GM18498 (cell line): ENCODE data around the gene KCNQ2.

Experiments
- ATAC-seq: cut with Tn5 transposase; IDR thresholded peaks from one replicate; pipeline ENCODE4 v1.9.1; 2021; ENCODE audit warnings: mild to moderate bottlenecking, moderate library complexity; ENCODE audit not compliant: unreplicated experiment

KCNQ2 gene

DNA sequence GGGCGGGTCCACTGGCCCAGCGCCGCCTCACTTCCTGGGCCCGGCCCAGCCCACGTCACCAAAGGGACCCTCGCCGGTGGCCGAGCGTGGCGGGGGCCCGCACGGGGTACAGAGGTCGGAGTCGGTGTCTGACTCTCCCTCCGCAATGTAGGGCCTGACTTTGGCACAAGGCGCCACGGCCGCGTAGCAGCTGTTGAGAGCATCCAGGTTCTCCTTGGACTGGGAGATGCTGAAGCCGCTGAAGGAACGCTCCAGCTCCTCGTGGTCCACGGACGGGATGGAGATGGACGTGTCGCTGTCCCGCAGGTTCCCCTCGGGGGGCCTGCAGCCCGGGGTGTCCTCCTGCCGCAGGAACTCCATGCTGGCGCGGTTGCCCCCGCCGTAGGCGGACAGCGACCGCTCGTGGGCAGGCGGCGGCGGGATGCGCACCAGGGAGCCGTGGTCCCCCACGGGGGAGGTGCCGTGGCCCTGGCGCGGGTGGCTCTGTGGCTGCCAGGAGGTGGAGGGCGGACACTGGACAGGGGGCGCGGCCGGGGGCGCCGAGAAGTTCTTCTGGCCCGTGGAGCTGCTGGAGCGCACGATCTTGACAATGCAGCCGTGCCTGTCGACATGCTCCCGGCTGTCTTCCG is 65.7 kb downstream of the KCNQ2 start:
- no peak for ATAC-seq

DNA sequence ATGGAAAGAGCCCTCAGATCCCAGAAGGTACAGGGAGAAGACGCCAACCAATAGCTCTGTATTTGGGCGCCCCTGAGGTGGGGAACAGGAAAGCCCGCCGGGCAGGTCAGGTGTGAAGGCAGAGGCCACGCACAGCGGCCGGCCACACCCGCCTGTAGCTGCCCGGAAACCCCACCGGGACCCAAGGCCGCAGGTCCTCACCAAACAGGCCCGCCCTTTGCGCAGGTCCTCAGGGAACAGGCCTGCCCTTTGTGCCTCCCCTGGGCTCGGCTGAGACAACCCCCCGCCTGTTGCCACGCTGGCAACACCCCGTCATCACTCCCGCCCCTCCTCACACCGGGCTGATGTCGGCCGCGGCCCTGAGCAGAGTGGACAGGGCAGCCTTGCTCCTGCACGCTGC is 66.4 kb downstream of the KCNQ2 start:
- ATAC-seq, result no peak

DNA sequence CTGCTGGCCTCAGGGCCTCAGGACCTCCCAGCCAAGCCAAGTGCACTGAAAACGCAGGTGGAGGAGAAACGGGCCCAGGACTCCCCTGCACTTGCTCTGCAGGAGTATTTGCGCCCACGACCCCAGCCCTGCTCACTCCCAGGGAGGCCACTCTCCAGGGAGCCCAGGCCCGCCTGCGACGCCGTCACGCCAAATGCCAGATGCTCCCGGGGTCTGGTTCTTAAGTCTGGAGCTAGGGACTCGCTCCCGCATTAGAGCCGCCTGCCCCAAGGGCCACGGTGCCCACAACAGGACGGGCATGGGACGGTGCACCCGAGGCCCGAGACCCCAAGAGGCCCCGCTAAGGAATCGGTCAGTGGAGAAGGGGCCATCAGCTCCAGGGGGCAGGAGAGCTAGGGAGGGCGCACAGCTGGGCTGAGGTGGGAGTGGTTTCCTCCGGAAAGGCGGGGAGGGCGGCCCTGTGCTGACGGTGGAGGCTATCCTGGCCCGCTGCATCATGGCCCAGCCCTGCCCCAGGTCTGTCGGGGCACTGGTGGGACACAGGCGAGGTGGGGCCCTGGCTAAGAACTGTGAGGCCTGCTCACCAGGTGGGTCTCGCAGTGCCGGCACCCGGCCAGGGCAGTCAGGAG is 67.2 kb downstream of the KCNQ2 start:
- ATAC-seq, result no peak

DNA sequence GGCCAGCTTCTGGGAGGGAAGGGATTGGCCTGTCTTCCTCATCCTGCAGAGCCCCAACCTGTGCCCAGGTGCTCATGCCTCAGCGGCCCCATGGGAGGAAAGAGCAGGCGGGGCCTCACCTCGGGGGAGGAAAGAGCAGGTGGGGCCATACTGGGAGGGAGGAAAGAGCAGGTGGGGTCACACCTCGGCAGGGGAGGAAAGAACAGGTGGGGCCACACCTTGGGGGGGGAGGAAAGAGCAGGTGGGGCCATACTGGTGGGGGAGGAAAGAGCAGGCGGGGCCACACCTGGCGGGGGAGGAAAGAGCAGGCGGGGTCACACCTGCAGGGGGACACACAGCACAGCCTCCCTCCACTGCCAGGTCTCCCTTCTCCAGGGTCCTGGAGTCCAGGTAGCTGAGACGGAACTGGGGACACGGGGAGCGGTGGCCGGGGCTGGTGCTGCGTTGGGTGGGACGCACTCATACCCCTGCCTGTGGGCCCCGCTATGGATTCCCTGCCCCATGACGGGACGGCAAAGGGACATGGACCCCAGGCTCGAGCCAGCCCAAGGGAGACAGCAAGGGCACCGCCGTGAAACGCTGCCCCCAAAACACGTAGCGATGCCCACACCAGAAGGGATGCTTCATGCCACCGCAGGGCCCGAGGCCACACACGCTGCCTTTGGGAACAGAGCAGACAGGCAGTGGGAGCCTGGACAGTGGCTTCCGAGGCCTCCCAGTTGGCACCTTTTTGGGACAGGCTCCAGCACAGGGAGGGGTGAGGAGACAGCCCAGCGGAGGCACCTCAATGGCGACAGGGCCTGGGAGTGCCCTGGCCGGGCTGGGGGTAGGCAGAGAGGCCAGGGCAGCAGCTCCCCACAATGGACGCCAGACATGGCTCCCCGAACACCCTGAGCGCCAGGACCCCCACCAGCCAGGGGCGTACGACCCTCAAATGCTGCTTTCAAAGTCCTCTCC is 68.0 kb downstream of the KCNQ2 start:
- no peak for ATAC-seq

DNA sequence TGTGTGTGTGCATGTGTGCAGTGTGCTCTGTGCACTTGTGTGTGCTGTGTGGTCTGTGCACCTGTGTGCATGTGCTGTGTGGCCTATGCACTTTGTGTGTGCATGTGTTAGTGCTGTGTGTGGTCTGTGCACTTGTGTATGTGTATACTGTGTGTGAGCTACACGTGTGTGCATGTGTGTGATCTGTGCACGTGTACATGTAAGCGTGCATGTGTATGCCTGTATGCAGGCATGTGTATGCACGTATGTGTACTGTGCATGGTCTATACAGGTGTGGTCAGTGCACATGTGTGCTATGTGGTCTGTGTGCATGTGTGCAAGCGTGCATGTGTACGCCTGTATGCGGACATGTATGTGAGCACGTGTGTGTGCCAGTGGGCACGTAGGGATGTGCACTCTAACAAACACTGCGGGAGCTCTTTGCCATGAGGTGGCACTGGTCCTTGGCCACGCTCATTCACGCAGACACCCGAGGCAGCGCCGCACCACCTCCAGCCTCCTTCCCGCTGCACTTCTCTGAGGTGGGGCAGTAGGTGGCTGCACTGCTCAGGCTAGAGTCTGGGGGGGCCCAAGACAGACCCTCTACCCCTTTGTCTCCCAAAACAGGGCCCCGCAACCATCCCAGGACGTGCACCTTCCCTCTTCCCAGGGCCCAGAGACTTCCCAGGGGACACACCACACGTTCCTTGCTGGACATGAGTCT is 68.9 kb downstream of the KCNQ2 start:
- ATAC-seq, result no peak

DNA sequence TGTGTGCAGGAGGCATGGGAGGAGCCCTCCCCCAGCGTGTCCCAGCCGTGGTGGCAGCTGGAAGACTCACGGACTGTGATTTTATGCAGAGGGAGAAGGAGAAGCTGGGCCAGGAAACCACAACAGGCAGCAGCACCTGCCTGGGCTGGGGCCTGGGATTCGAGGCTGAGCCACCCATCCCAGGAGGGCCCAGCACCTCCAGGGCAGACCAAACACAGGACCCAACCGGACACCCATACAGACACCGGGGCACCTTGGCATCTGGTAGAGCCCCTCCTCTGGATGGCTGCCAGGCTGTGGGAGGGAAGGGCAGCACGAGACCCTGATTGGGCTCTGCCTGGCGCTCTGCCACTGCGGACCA is 69.6 kb downstream of the KCNQ2 start:
- no peak for ATAC-seq

DNA sequence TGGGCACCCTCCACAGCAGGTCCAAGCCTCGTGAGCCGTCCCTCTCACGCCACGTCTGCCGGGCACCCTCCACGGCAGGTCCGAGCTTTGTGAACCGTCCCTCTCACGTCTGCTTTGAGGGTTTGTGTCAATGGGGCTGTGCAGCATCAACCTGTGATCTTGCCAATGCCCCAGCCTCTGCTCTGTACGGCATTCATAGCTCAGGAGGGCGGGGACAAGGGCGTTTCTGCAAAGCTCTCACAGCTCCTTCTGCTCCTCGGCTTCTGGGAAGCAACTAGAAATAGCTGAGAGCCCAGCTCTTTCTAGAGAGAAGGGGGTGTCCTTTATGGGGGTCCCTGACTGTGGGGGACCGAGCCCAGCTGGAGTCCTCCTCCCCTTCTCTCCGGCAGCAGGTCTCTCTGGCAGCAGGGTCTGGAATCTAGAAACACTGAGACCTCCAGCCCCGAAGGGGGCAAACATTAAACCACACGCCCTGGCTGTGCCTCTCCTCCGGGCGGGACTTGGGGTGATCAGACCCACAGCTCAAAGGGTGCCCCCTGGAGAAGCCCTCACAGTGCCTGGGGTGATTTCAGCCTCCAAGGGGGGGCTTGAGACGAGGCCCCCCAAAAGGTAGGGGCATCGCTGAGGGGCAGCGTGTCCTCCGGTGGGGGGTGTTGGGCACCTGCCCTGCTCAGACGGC is 70.1 kb downstream of the KCNQ2 start:
- ATAC-seq, result no peak

DNA sequence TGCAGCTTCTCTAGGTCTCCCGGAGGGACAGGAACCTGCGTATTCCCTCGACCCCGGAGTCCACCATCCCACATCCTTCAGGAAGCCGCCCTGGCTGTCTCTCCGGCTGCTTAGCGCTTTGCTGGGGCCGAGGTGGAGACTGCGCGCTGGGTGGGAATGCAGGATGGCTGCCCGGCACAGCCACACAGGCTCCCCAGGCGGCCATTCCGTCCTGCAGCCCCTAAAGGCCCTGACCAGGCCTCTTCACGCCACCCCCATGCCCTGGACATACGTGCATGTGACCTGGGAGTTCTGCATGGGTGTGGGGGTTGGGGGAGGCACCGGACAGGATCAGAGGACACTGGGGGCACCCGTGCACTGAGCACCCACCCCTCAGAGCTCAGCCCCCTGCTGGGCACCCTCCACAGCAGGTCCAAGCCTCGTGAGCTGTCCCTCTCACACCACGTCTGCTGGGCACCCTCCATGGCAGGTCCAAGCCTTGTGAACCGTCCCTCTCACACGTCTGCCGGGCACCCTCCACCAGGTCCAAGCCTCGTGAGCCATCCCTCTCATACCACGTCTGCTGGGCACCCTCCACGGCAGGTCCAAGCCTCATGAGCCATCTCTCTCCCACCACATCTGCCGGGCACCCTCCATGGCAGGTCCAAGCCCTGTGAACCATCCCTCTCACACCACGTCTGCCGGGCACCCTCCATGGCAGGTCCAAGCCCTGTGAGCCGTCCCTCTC is 70.9 kb downstream of the KCNQ2 start:
- no peak for ATAC-seq

DNA sequence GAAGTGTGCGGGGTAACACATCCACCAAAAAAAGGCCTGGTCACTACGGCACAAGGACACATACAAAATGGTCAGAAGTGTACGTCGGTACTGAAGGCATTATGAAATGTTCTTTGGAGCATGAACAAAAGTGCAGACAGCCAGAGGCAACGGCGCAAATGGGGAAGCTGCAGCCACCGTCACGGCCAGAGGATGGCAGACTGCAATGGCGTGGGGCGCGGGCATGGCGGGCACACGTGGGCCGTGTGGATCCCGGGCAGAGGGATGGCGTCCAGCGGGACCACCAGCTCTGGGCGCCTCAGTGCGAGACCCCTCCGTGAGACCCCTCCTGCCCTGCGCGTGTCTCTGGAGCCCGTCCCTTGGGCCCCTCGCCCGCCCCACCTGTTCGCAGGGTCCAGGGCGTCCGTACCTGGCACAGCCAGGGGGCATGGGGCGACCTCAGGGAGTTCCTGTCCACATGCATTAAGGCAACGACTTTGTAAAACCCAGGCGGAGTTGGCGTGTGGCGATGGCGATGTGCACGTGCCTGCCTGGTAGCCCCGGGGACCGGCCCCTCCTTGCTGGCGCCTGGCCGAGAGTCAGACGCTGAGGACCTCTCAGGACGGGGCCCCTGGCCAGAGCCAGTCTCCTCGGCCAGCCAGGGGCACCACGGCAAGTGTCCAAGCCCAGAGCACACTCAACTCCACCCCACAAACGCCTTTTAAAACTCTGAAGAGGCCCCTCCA is 71.8 kb downstream of the KCNQ2 start:
- no peak for ATAC-seq

DNA sequence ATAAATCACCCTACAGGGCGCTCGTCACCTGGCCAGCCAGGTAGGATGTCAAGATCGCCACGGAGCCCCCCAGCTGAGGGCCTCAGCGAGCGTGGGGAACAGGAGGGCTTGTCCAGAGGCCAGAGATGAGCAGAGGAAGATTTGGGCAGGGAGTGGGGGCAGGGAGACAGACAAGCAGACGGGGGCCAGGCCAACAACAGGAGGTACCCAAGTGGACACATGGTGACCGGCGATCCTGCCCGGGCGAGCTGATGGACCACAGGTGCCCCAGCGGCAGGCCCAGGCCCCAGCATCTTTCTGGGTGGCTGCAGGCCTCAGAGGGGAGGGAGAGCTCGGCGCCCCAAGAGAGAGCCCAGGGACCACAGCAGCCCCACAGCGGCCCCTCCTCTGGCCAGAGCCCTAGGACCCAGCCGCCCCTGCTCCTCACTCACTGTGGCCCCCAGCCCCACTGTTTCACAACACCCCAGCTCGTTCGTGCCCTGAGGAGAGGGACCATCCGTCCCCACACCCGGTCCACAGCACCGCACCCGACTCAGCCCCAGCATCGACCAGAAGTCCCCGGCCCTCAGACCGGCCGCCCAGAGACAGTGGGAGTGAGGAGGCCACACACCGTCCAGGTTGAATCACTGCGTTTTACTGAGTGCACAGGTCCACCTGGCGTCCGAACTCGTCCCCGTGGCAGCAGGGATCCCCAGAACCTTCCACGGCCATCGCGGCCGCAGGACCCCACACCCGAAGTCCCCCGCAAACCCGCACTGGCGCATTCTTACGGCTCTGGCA is 72.7 kb downstream of the KCNQ2 start:
- no peak for ATAC-seq

DNA sequence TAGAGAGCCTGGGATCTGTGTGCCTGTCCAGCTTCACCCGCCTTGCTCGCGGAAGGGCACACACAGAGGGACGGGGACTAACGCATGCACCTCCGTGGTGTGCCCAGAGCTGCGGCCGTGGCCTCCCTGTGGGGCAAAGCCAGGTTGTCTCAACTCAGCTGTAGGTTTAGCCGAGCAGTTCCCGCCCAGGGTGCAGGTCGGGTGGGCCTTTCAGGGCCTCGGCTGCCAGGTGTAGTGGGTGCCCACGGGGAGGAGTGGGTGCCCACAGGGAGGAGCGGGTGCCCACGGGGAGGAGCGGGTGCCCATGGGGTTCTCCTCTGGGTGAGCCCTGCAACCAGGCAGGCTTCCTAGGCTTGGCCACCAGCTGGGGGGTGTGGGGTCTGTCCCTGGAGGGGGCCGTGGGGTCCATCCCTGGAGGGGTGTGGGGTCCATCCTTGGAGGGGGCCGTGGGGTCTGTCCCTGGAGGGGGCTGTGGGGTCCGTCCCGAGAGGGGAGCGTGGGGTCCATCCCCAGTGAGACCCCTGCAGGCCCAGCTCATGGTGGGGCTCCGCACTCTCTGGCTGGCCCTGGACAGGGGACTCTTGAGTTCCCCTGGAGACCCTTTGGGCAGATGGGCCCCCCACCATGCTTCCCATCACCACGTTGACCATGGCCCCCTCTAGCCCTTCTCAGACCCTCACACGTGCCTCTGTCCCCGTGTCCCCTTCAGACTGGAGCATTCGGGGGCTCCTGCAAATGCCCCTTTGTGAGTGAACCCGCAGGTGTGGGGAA is 73.5 kb downstream of the KCNQ2 start:
- no peak for ATAC-seq

DNA sequence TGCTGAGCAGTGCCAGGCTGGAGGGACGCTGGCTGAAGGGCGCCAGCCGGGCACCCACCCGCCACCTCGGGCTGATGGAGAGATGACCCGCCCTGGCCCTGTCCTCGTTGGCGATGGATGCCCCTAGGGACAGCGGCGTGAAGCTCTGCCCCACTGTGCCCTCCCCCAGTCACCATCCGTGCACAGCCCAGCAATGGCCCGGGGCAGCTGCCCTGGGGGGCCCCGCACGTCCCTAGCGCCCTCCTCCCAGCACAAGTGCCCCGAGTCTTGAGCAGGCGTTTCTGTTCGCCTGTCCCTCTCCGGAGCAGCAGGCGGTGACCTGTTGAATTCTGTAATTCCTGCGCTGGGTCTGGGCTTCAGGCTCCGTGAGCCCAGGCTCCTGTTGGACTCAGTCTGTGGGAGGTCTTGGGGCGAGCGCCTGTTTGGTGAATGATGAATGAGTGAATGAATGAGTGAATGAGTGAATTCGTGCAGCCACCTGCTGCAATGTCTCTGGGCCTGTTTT is 74.5 kb downstream of the KCNQ2 start:
- no peak for ATAC-seq

DNA sequence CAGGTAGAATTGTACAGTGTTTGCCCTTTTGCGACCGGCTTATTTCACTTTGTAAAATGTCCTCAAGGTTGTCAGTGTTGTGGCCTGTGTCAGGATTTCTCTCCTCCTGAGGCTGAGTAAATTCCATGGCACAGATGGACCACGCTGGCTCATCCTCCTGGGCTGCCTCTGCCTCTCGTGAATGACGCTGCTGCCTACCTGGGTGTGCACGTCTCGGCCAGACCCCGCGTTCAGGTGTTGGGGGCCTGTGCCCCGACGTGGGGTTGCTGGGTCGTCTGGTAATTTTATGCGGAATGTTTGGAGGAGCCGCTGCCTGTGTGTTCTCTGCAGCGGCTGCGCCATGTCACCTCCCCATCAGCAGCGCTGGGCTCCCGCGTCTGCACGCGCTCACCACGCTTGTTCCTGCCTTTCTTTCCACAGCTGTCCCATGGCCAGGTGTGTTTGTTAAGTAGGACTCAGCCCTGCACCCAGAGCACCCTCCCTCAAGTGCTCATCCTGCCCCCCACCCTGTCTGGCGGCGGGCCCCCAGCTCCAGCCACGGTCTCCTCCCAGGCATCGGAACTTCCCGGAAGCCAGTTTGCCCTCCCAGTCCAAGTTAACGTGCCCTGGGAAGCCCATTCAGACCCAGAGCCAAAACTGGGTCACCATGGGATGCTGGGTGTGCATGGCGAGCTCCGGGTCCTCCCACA is 75.2 kb downstream of the KCNQ2 start:
- no peak for ATAC-seq

DNA sequence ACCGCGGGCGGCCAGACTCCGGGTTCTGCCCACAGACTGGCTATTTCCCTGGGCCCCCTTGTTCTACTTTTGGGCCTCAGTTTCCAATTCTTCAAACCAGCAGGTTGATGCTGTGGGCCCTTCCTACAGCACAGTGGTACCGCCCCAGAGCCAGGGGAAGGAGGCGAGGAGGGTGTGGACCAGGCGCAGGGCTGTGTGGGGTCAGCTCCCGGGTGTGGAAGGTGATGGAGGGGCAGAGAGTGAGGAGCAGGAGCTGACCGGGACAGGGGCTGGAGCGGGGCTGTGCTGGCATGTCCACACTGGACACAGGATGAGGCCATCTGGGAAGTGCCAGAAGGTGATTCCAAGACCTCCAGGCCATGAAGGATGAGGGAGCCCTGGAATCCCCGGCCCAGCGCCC is 76.2 kb downstream of the KCNQ2 start:
- no peak for ATAC-seq

DNA sequence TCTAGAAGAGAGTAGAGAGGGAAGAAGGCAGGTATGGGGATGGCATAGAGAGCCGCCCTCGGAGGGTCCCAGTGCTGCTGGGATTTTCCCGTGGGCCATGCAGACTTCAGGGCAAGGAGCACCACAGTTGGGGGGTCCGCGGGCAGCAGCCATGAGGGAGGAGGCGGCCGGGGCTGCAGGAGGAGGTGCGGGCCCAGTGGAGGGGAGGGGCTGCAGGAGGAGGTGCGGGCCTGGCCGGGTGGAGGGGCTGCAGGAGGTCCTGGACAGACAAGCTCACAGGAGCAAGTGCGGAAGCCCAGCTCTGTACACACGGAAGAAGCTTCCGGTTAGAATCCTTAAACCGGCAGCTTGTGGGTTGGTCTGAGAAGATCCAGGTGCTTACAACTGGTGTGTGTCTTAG is 76.7 kb downstream of the KCNQ2 start:
- no peak for ATAC-seq

DNA sequence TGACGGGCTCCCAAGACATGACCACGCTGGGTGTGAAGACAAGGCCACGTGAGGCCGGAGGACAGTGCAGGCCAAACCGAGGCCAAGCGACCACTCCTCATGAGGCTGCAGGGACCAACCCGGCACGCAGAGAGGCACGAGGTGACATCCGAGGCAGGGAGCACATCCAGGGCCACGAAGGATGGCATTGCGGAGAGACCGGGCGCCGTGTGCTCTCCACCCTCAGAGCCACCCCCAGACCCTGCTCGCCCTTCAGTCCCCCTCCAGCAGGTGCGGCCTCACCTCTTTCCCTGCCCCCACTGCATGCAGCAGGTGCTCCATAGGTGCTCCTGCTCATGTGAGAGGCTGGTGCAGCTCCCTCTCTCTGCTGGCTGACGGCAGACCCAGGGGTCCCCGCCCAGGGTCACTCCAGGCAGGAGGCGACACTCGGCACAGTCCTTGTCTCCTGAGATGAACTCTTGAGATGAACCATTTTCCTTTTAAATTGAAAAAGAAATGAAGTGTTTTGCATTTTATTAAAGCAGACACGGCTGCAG is 77.5 kb downstream of the KCNQ2 start:
- ATAC-seq, result no peak
